Stimulated activated CD8-positive, alpha-beta memory T cell treated with anti-CD3 and anti-CD28 coated beads, Interleukin-15, amount 100 ng/mL, for 4 hours (primary cell): Measurements from ENCODE around the gene KLHL7.
"Not testable (repeated sequence)": the region's sequence is repeated elsewhere in the genome, so short reads cannot be mapped to it uniquely, and the experiment has no call there.

Experiments
- DNase-seq, 2 donors: peaks; one replicate each; pipeline ENCODE4 v3.0.0-alpha.2; 2020; ENCODE audit warnings: low read depth in 2 of 2

KLHL7 gene

GRCh38 chr7:23175938-23176337 is 70.4 kb downstream of the KLHL7 start:
- DNase-seq: no peak

DNA sequence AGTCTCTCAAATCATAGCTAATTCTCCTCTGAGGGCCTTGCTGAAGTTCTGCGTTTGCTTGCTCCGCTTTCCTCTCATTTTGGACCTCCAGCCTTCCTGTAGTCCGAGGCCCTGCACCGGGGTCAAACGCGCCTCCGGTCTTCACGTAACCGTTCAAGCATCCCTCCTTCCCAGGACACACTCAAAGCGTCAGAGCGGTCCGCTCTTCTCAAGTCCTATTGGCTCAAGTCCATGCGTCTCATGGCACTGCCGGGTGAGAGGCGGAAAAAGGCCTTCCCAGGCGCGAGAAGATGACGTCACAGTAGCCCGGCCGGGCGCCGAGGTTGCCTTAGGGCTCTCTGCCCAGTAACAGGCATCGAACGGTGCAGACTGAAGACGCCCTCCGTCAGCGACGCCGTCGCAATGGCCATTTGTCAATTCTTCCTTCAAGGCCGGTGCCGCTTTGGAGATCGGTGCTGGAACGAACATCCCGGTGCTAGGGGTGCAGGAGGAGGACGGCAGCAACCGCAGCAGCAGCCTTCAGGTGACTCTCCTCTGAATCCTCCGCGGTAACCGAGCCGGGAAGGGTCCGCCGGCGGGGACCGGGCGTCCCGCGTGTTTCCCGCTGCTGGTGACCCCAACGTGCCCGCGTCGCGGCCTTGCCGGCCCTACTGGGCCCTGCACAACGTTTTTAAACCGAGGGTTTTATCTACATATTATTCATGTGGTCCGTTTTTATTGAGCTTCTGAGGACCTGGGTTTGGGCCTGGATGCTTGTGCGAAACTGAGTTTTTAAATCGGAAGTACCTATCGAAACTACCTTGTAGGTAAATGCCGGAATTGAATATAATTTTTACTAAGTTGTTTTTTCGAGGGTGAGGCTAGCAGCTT is 76.3 kb downstream of the KLHL7 start, which contains the start of gene NUP42:
Gene NUP42, plus strand, starts transcription at position 365 of the 870 bp plus-strand sequence. Its CDS starts 38 bp downstream, at position 403.
- peak; percentile 90 to 92 for DNase-seq

GRCh38 chr7:23183279-23184012 is 77.9 kb downstream of the KLHL7 start:
- no peak for DNase-seq

GRCh38 chr7:23184291-23184690 is 78.7 kb downstream of the KLHL7 start:
- DNase-seq: no peak

- DNase-seq: no peak
These were observed 79.2 kb downstream of the KLHL7 start for GRCh38 chr7:23184709-23185359.

DNA sequence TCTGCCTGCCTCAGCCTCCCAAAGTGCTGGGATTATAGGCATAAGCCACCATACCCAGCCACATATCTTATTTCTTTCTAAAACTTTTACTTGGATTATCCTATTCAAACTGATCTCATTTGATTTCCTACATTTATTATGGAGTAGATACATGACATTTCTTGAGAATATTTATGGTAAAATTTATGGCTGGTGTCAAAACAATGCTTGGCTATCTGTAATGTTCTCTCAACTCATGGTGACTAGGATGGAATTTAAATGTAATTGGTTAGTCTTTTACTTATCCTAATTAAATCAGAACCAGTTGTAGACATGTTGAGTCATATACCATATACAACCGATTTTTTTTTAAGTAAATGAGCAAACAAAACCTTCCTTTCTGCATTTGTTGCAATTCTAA is 80.4 kb downstream of the KLHL7 start:
- DNase-seq: no peak

- DNase-seq: no peak
These were observed 85.4 kb downstream of the KLHL7 start for GRCh38 chr7:23191022-23191421.

- not testable (repeated sequence) for DNase-seq
These were observed 88.2 kb downstream of the KLHL7 start for GRCh38 chr7:23193650-23194227.

- no peak for DNase-seq
These were observed 90.7 kb downstream of the KLHL7 start for GRCh38 chr7:23196306-23196705.

GRCh38 chr7:23197745-23198144 is 92.2 kb downstream of the KLHL7 start:
- not testable (repeated sequence) for DNase-seq

- no peak for DNase-seq
These were observed 94.7 kb downstream of the KLHL7 start for GRCh38 chr7:23200331-23200730.

- DNase-seq: no peak
These were observed 98.7 kb downstream of the KLHL7 start for GRCh38 chr7:23204241-23204640.

- no peak for DNase-seq
These were observed 100.0 kb downstream of the KLHL7 start for GRCh38 chr7:23205577-23205908.

- no peak for DNase-seq
These were observed 100.6 kb downstream of the KLHL7 start for GRCh38 chr7:23205909-23206767.

DNA sequence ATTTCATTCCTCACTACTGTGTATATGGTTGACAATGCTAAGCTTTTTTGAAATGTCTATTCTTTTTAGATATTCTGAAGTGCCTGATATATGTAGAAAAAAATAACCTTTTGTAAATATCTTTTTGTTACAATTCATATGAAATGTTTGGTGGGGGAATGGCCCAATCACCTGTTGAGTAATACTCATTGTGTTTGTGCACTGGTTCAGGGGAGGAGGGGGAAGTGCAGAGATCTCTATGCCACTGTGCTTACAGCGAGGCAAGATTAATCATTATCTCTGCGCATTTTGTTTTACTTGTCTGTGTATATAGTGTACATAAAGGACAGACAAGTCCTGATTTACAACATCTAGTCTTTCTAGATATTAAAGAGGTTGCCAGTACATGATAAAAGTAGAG is 101.4 kb downstream of the KLHL7 start:
- DNase-seq: no peak

DNA sequence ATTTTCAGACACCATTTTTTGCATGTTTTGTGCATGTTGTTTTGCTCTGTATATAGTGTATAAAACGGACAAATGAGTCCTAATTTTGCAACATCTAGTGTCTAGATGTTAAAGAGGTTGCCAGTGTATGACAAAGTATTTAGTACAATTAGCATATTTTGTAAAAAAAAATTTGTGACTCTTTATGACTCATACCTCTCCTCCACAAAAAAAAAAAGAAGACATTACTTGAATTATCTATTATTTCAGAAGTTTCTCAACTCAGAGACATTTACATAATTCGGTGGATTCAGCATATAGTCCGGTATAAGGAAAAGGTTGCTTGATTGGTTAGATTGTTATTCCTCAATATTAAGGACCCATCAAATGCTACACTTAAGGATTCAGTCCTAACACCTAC is 102.3 kb downstream of the KLHL7 start:
- DNase-seq: no peak

DNA sequence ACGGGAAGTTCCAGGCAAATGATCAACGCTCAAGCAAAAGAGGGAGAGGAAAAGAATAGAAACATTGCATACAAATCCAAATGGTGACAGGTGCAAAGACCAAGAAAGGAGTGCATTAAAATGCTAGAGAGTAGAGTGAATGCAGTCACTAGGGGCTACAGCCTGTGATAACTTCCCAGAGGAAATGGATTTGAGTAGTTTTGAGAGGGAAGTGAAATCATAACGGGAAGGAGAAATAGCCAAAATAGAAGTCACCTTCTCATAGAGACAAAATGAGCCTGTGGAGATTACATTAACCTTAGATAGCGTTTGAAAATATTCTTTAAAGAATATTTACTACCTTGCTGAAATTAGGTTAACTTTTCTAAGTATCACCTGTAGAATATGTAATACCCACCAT is 102.7 kb downstream of the KLHL7 start:
- no peak for DNase-seq

DNA sequence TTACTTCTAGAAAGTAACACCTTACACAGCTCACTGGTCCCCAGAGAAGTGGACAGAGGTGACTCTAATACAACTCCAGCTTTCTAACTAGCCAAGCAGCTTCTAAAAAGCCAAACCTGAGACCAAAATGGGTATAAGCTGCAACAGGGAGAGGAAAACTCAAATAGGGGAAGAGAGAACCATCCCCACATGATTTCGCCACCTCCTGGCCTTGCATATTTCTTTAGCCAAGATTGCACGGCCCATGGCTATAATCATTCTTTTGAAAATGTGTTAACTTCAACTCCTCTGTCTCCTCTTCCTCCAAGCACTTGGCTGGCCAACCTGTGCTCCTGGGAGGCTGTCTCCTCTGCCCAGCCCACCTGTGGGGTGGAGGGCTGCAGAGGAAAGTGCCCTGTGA is 104.9 kb downstream of the KLHL7 start:
- DNase-seq: no peak

GRCh38 chr7:23211589-23211988 is 106.0 kb downstream of the KLHL7 start:
- no peak for DNase-seq

DNA sequence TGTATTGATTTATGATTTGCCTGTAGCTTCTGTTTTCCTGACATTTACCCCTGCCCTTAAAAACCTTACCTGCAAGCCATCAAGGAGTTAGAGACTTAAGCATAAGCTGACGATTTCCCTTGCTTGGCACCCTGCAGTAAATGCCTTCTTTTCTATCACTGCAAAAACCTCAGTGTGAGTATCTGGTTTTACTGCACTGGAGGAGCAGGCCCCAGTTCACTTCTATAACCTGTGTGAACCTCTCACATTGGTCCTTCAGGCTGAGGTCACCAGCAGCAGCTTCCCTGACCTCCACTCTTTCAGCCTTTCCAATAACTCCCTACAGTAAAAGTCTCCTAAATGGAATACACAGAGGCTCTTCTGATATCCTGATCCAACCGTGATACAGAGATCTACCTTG is 106.8 kb downstream of the KLHL7 start:
- no peak for DNase-seq

GRCh38 chr7:23212841-23213240 is 107.3 kb downstream of the KLHL7 start:
- DNase-seq: no peak
